ENCODE measurements around the gene STARD13.

DNA sequence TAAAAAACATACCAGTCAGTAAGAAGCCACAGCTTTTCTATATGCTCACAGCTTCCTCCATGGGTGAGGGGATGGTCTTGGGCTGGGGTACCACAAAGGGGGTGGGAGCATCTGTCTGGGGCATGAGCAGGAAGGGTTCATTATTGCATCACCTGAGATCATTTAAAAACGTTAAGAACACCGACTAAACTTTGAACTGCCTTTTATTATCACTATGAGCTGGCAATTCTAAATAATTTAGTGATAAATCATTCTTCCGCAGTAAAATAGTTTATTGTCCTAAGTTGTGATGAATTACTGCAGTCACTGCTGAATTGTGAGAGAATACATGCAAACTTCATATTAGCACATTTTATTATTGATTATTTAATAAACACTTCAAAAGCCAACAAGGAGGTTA is 197.8 kb downstream of the STARD13 start:
- TF ChIP-seq YY1 (IDR thresholded peaks at IDR 0.05) (no peak), CTCF (IDR thresholded peaks at IDR 0.05; ENCODE audit: low read depth, low read length, missing input control) (no peak), SP1 (IDR thresholded peaks at IDR 0.05) (no peak), JUND (IDR thresholded peaks at IDR 0.05) (no peak), RAD21 (IDR thresholded peaks at IDR 0.05) (no peak), FOXA1 (IDR thresholded peaks at IDR 0.05) (no peak), EGR1 (IDR thresholded peaks at IDR 0.05; ENCODE audit: low read depth in 2 of 2) (no peak)

Data from liver (tissue), 3 donors.